Thoracic aorta (tissue), 2 donors: ENCODE measurements around the gene CHKA. TPM values are rescaled to one million over a fixed set of nuclear protein-coding genes. Genes with fewer than 3 reads are reported as not detected.
A peak's percentile ranks its signal among the peaks of the same experiment; 100 is the strongest.

ENCODE experiments used
- ATAC-seq: fragments of 150-250 bp; one replicate; pipeline ENCODE4 v1.8.0; 2017; ENCODE audit warnings: low read depth; ENCODE audit not compliant: insufficient number of reproducible peaks, low FRiP score
- DNase-seq: peaks from one replicate; pipeline ENCODE4 v3.0.0-alpha.2; 2020; ENCODE audit warnings: low spot score
- H3K27ac ChIP-seq, 2 donors: fragments of 200-600 bp; sonication (generic); 1 replicate in 1 of 2; 2 replicates in 1 of 2; pipeline ENCODE4 v1.5.1; 2016; ENCODE audit warnings: mild to moderate bottlenecking in 2 of 2, moderate library complexity in 2 of 2
- H3K27me3 ChIP-seq: fragments of 200-600 bp; sonication (generic); replicated peaks from 2 replicates; pipeline ENCODE4 v1.6.0; 2016; ENCODE audit warnings: mild to moderate bottlenecking; ENCODE audit not compliant: insufficient read depth
- H3K36me3 ChIP-seq: fragments of 200-600 bp; sonication (generic); one replicate; pipeline ENCODE4 v1.5.1; 2016
- H3K4me1 ChIP-seq, 2 donors: fragments of 200-600 bp; sonication (generic); 1 replicate in 1 of 2; 2 replicates in 1 of 2; pipeline versions ENCODE4 v1.5.1 to v1.6.0; 2016; ENCODE audit warnings: low read depth in 2 of 2, mild to moderate bottlenecking in 1 of 2; ENCODE audit not compliant: control insufficient read depth in 1 of 2
- H3K4me3 ChIP-seq: fragments of 200-600 bp; sonication (generic); 2 replicates; pipeline ENCODE4 v1.5.1; 2016; ENCODE audit warnings: mild to moderate bottlenecking
- H3K9me3 ChIP-seq: fragments of 200-600 bp; sonication (generic); 2 replicates; pipeline ENCODE4 v1.5.1; 2016
- CTCF ChIP-seq: fragments of 200-600 bp; sonication (generic); IDR thresholded peaks from one replicate; pipeline ENCODE4 v1.5.1; 2019; ENCODE audit warnings: antibody characterized with exemption
- total RNA-seq, 2 donors: library from RNA; depleted of rRNA; stranded (reverse); fragments of >200 nt; gene quantifications; one replicate each; pipeline versions ENCODE4 v1.1.0 to v1.2.3, GENCODE V29; 2016

Gene CHKA
- total RNA-seq, 2 donors from 2014 or later = 12.5 to 22.2 TPM

DNA sequence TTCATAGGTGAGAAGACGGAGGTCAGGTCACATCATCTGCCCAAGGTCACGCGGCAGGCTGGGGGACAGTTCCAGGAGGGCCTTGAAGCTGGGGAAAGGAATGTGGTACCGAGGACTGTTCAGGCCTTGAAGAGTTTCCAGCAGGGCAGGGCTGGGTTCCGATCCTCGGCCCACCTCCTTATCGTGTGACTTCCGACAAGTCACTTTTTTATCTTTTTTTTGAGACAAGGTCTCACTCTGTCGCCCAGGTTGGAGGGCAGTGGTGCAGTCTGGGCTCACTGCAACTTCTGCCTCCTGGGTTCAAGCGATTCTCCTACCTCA, 90.1 kb downstream of the CHKA start:
- H3K36me3 ChIP-seq = peaks cover 9% of the 10 kb centered on the region
- no peak for ATAC-seq
- no peak for DNase-seq

GRCh38 chr11:68030318-68031143, 90.7 kb downstream of the CHKA start, which contains the start of gene NDUFS8:
NDUFS8 (plus strand) TSS chr11:68030681; CDS start chr11:68032152, 1,471 bp downstream.
- peak; percentile 94 for DNase-seq
- peak; percentile 99 for ATAC-seq
- no peak for TF ChIP-seq CTCF
- Histone ChIP-seq H3K36me3 (peaks cover 9% of the 10 kb centered on the region), H3K4me3 (peak within 1 kb of the TSS; percentile 97), H3K9me3 (no peaks in the 10 kb centered on the region), H3K27me3 (no peaks in the 10 kb centered on the region), H3K4me1 (peaks cover 12 to 22% of the 10 kb centered on the region in 2 donors), H3K27ac (peak within 1 kb of the TSS; percentile 84 to 86)

More for the DNA sequence above, 90.1 kb downstream of the CHKA start:
- Histone ChIP-seq H3K27ac (peak overlapping the region; percentile 84 to 86), H3K4me3 (peak overlapping the region; percentile 97), H3K27me3 (no peaks in the 10 kb centered on the region), H3K4me1 (peaks cover 12 to 22% of the 10 kb centered on the region in 2 donors), H3K9me3 (no peaks in the 10 kb centered on the region)
- TF ChIP-seq CTCF = no peak

DNA sequence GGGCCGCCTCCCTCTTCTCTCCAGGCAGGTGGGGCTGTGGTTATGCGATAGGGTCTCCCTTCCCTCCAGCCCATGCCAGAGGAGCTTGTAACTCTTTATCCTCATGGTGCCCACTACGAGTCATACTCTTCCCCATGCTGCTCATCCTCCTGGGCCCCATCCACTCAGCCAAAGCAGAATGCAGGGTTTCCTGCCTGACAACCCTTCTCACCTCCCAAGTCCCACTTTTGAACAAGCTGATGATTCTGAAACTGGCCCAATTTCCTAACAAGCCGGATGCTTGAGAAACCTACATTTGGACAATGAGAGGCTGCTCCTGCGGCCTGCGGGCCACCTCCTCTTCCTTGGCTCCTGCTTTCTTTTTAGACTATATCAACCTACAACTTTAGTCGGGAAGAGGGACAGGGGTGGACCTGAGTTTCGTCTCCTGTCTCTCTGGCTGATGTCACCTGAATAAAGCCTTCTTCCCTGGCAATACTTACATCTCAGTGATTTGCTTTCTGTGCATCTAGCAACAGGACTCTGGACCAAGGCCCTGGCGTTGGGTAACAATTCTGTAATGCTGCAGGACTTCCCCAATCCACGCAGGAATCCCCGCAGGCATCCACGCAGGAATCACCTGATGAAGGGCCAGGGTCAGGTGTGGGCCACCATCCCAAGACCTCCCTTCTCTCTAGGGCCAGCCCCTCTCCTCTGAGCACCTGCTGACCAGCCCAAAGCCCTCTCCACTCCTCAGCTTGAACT, 92.2 kb downstream of the CHKA start:
- Histone ChIP-seq H3K36me3 (peaks cover 6% of the 10 kb centered on the region), H3K9me3 (no peaks in the 10 kb centered on the region), H3K4me3 (no peak overlapping the region), H3K27ac (no peak overlapping the region), H3K27me3 (no peaks in the 10 kb centered on the region), H3K4me1 (peaks cover 12 to 22% of the 10 kb centered on the region in 2 donors)
- DNase-seq = no peak
- no peak for ATAC-seq
- TF ChIP-seq CTCF = no peak

DNA sequence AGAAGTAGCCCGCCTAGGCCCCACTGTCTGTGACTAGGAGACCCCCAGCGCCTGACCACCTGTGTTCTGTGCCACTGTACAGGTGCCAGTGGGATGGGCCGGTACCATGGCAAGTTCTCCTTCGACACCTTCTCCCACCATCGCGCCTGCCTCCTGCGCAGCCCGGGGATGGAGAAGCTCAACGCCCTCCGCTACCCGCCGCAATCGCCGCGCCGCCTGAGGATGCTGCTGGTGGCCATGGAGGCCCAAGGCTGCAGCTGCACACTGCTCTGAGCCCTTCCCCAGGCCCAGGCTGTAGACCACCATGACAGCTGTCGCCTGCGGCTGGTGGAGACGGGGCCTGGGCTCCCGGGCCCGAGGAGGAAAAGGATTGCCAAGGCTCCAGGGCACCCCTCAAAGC, 93.5 kb downstream of the CHKA start:
- no peak for TF ChIP-seq CTCF
- Histone ChIP-seq H3K27ac (no peak overlapping the region), H3K27me3 (no peaks in the 10 kb centered on the region), H3K9me3 (no peaks in the 10 kb centered on the region), H3K4me1 (peaks cover 12 to 22% of the 10 kb centered on the region in 2 donors), H3K4me3 (no peak overlapping the region), H3K36me3 (no peaks in the 10 kb centered on the region)
- ATAC-seq (no peak), DNase-seq (no peak)

GRCh38 chr11:68026391-68027105, 94.6 kb downstream of the CHKA start:
- no peak for TF ChIP-seq CTCF
- DNase-seq = no peak
- H3K4me3 ChIP-seq = no peak overlapping the region
- H3K36me3 ChIP-seq = no peaks in the 10 kb centered on the region
- H3K27me3 ChIP-seq = no peaks in the 10 kb centered on the region
- no peak for ATAC-seq
- H3K9me3 ChIP-seq = no peaks in the 10 kb centered on the region
- peaks cover 8 to 13% of the 10 kb centered on the region in 2 donors for H3K4me1 ChIP-seq
- no peak overlapping the region for H3K27ac ChIP-seq
